Epithelial cell of proximal tubule (primary cell): ENCODE measurements around the gene STRA6. TPM values are rescaled to one million over a fixed set of nuclear protein-coding genes. Genes with fewer than 3 reads are reported as not detected.

Source experiments
- DNase-seq: peaks from one replicate; pipeline ENCODE4 v3.0.0-alpha.2; 2011; ENCODE audit warnings: low read depth
- H3K4me3 ChIP-seq: 2 replicates; pipeline ENCODE4 v1.5.1; 2011; ENCODE audit warnings: low read depth, mild to moderate bottlenecking, low read length
- CTCF ChIP-seq: conservative IDR thresholded peaks from 2 replicates; pipeline ENCODE4 v1.5.1; 2012; ENCODE audit warnings: low read depth, mild to moderate bottlenecking, low read length
- total RNA-seq: library from RNA; depleted of rRNA; stranded (reverse); fragments of >200 nt; gene quantifications from 2 replicates; pipeline ENCODE4 v1.2.3, GENCODE V29; 2015

Gene STRA6
- total RNA-seq, 1 donor from 2014 or later: 3.9 TPM

GRCh38 chr15:74180881-74181602, 21.5 kb downstream of the STRA6 start:
- TF ChIP-seq CTCF: no peak
- no peak for DNase-seq
- no peak overlapping the region for H3K4me3 ChIP-seq

DNA sequence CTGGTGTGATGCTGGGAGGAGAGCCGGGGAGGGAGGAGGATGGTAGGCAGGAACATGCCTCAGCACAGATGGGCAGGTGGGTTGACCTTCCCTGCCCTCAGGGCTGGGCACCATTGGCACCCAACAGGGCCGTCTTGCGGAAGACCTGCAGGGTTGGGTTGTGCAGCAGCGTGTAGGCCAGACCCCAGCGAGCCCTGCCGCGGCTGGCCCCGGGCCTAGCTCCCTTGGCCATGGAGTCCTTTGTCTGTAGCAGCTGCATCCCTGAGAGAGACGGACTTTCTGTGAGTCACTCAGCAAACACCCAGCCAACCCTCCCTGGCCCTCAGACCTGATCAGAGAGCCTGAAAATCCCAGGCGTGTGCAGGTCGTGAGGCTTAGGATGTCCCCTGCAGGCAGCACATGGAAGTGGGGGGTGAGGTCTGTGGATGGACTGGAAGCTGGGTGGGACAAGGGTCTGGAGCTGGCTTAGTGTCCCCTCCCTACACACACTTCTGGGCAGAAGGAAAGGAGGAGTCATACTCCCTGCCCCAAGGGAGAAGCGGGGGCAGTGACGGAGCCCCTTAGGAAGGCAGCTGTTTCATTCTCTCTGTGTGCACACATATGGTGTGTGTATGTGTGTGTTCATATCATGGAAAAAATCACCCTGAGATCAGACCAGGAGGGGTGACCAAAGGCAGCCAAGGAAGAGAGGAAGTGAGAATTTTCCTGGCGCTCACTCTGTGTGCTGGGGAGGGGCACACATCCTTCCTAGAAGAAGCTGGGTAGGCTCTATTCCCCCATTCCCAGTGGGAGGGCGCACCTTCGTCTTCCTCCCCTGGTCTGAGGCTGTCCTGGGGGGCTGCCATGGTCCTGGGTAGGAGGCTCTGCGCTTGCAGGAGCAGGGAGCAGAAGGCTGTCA, 22.4 kb downstream of the STRA6 start:
- no peak for TF ChIP-seq CTCF
- no peak overlapping the region for H3K4me3 ChIP-seq
- DNase-seq: no peak

- H3K4me3 ChIP-seq: no peak overlapping the region
- no peak for TF ChIP-seq CTCF
- DNase-seq: peak; percentile 39
Observed at GRCh38 chr15:74179101-74179841, 23.3 kb downstream of the STRA6 start.

- no peak overlapping the region for H3K4me3 ChIP-seq
- no peak for TF ChIP-seq CTCF
- DNase-seq: no peak
Observed at GRCh38 chr15:74178326-74179100, 24.1 kb downstream of the STRA6 start.

- DNase-seq: no peak
- no peak for TF ChIP-seq CTCF
- no peak overlapping the region for H3K4me3 ChIP-seq
Observed at GRCh38 chr15:74176262-74177214, 26.0 kb downstream of the STRA6 start.
